GM18909 (cell line): Measurements from ENCODE around the gene GALNT8.
"Not testable (repeated sequence)": the region's sequence is repeated elsewhere in the genome, so short reads cannot be mapped to it uniquely, and the experiment has no call there.

Source experiments
- ATAC-seq: cut with Tn5 transposase; IDR thresholded peaks from one replicate; pipeline ENCODE4 v1.9.1; 2021; ENCODE audit warnings: mild to moderate bottlenecking; ENCODE audit not compliant: unreplicated experiment, poor library complexity

Gene GALNT8

GRCh38 chr12:4719821-4720636 is at the start of gene GALNT8:
Gene GALNT8, plus strand, starts transcription at chr12:4720400. Its CDS starts 278 bp downstream, at chr12:4720678.
- ATAC-seq, result no peak

DNA sequence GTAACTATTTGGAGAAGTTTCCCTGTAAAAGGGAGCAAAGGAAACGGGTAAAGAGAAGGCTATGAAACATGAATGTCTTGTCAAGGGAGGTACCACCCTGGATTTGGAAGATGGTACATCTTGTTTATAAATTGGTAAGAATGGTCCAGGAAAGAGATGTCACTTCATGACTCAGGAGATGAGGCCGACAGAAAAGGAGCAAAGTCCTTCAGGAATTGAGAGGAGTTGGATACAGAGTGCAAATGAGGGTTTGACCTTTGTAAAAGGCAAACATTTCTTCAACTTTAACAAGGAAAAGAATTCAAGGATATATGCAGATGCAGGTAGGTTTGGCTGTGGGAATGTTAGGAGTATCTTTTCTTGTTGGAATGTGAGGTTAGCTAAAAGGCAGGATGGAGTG is 40.5 kb upstream of the GALNT8 start:
- no peak for ATAC-seq

DNA sequence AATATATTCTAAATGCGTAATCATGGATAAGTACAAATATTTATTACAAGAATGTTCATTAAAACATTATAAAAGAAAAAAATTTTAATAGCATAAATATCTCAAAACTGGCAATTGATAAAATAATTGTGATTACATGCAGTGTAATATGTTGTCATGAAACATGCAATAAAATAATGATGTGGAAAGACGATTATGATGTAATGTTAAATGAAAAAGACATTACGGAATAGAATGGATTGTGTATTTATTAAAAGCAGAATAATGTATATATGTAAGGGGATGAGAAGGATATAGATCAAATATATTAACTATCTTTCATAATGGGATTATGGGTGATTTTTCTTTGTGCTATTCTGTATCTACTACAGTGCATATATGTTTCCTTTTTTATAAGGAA is 38.5 kb upstream of the GALNT8 start:
- ATAC-seq, result no peak

GRCh38 chr12:4685317-4685716 is 34.9 kb upstream of the GALNT8 start:
- no peak for ATAC-seq

GRCh38 chr12:4690760-4691159 is 29.4 kb upstream of the GALNT8 start:
- no peak for ATAC-seq

- ATAC-seq, result no peak
These were observed 19.6 kb upstream of the GALNT8 start for GRCh38 chr12:4700621-4701026.

GRCh38 chr12:4701395-4702190 is 18.6 kb upstream of the GALNT8 start:
- no peak for ATAC-seq

- ATAC-seq, result no peak
These were observed 16.5 kb upstream of the GALNT8 start for GRCh38 chr12:4703676-4704075.

- no peak for ATAC-seq
These were observed 14.4 kb upstream of the GALNT8 start for GRCh38 chr12:4705824-4706223.

DNA sequence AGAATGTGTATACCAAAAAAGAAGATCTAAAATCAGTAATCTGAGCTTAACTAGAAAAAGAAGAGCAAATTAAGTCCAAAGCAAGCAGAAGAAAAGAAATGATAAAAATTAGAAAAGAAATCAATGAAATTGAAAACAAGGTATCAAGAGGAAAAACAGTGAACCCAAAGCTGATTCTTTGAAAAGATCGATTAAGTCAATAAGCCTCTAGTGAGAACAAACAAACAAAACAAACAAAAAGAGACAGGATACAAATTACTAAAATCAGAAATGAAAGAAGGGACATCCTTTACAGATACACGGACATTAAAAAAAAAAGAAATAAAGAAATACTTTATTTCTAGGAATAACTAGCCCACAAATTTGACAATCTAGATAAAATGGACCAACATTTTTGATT is 12.9 kb upstream of the GALNT8 start:
- no peak for ATAC-seq

DNA sequence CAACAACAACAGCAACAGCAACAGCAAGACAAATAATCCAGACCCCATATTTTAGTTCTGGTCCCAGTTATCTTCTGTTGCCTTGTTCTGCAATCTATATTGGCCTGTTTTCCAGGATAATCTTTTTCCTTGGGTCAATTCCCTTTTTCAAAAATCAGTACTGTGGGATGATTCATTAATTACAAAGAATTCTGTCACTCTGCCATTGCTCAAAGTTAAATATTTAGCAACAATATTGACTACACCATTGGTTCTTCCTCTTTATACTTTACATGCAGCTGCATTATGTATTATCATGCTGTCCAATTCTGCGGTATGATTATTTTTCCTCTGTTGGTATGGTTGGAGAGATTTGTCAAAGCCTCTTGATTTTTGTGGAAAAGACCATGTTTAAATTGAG is 10.1 kb upstream of the GALNT8 start:
- ATAC-seq, result no peak

GRCh38 chr12:4714879-4715278 is 5.3 kb upstream of the GALNT8 start:
- ATAC-seq, result no peak

DNA sequence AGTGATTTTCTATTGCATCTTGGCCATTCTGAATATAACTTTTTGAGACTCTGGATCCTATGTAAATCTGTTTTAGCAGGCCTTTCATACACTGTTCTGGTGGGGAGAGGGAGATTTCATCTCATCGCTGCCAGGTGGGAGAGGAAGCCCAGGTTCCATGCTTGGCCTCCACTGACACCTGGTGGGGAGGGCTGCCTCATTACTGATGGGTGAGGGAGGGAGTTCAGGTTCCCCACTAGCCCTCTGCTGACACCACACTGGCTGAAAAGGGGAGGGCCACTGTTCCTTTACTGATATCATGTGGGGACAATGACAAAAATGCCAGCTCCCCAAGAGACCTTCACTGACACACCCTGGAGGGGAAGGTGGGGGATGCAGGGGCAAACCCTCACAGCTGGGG is 2.4 kb upstream of the GALNT8 start:
- no peak for ATAC-seq

DNA sequence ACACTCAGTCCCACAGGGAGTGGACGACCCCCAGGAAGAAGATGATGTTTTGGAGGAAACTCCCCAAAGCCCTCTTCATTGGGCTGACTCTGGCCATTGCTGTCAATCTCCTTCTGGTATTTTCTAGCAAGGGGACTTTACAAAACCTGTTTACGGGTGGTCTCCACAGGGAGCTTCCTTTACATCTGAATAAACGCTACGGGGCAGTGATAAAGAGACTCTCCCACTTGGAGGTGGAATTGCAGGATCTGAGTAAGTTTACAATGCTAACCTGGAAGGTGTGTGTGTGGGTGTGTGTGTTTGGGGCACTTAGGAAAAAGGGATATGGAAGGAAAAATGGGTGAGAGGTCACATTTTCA is 416 bp downstream of the GALNT8 start:
- no peak for ATAC-seq

- not testable (repeated sequence) for ATAC-seq
These were observed 1.4 kb downstream of the GALNT8 start for GRCh38 chr12:4721587-4721986.

GRCh38 chr12:4723226-4723625 is 3.0 kb downstream of the GALNT8 start:
- ATAC-seq, result no peak

GRCh38 chr12:4725057-4725456 is 4.9 kb downstream of the GALNT8 start:
- no peak for ATAC-seq

GRCh38 chr12:4734625-4735340 is 14.6 kb downstream of the GALNT8 start:
- no peak for ATAC-seq

- ATAC-seq, result no peak
These were observed 15.9 kb downstream of the GALNT8 start for GRCh38 chr12:4736091-4736490.

DNA sequence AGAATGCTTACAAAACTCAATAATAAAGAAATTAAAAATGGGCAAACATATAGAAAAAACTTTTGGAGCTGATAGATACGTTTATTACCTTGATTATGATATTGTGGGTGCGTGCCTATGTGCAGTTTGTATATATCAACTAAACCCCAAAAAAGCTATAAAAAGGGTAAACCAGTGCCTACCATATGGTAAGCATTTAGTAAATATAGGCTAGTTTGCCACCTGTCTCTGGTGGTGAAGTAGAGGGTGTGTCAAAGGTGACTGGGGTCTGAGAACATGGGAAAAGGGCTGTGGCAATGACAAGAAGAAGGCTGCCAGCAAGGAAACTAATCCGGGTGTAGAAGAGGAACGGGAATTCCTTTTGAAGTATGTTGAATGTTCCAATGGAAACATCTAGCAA is 18.3 kb downstream of the GALNT8 start:
- no peak for ATAC-seq

GRCh38 chr12:4742416-4742970 is 22.3 kb downstream of the GALNT8 start:
- ATAC-seq, result no peak
